Activated naive CD8-positive, alpha-beta T cell (primary cell): ENCODE data around the gene CILP2.

Source experiments
- H3K27ac Mint-ChIP-seq: one replicate; pipeline ENCODE4 v1.8.0; 2021; ENCODE audit warnings: mixed read lengths
- H3K27me3 Mint-ChIP-seq: one replicate; pipeline ENCODE4 v1.8.0; 2021; ENCODE audit warnings: mixed read lengths
- H3K36me3 Mint-ChIP-seq: one replicate; pipeline ENCODE4 v1.8.0; 2021; ENCODE audit warnings: mixed read lengths
- H3K4me1 Mint-ChIP-seq: one replicate; pipeline ENCODE4 v1.8.0; 2021; ENCODE audit warnings: low read depth, mixed read lengths
- H3K4me3 Mint-ChIP-seq: one replicate; pipeline ENCODE4 v1.8.0; 2021; ENCODE audit warnings: mild to moderate bottlenecking, mixed read lengths
- H3K9me3 Mint-ChIP-seq: one replicate; pipeline ENCODE4 v1.8.0; 2021; ENCODE audit warnings: low read depth, mixed read lengths

Gene CILP2

GRCh38 chr19:19532806-19533701 is 5.0 kb upstream of the CILP2 start:
- Mint-ChIP-seq H3K4me1 (peaks cover 19% of the 10 kb centered on the region), H3K27ac (no peak overlapping the region), H3K9me3 (no peaks in the 10 kb centered on the region), H3K27me3 (no peaks in the 10 kb centered on the region), H3K4me3 (no peak overlapping the region), H3K36me3 (no peaks in the 10 kb centered on the region)

- Mint-ChIP-seq H3K36me3 (no peaks in the 10 kb centered on the region), H3K4me1 (peaks cover 23% of the 10 kb centered on the region), H3K27me3 (no peaks in the 10 kb centered on the region), H3K4me3 (no peak overlapping the region), H3K27ac (no peak overlapping the region), H3K9me3 (no peaks in the 10 kb centered on the region)
Measured at GRCh38 chr19:19533841-19534240, 4.2 kb upstream of the CILP2 start.

- H3K36me3 Mint-ChIP-seq, result no peaks in the 10 kb centered on the region
- no peaks in the 10 kb centered on the region for H3K27me3 Mint-ChIP-seq
- H3K27ac Mint-ChIP-seq, result no peak overlapping the region
- no peak overlapping the region for H3K4me3 Mint-ChIP-seq
- peaks cover 27% of the 10 kb centered on the region for H3K4me1 Mint-ChIP-seq
- H3K9me3 Mint-ChIP-seq, result no peaks in the 10 kb centered on the region
Measured at GRCh38 chr19:19534556-19535265, 3.4 kb upstream of the CILP2 start.

- Mint-ChIP-seq H3K4me3 (no peak overlapping the region), H3K9me3 (no peaks in the 10 kb centered on the region), H3K36me3 (no peaks in the 10 kb centered on the region), H3K27ac (no peak overlapping the region), H3K27me3 (no peaks in the 10 kb centered on the region), H3K4me1 (peaks cover 27% of the 10 kb centered on the region)
Measured at GRCh38 chr19:19535311-19536191, 2.5 kb upstream of the CILP2 start.

- Mint-ChIP-seq H3K9me3 (no peaks in the 10 kb centered on the region), H3K36me3 (no peaks in the 10 kb centered on the region), H3K4me1 (peaks cover 34% of the 10 kb centered on the region), H3K27ac (no peak overlapping the region), H3K4me3 (peak overlapping the region; percentile 70), H3K27me3 (no peaks in the 10 kb centered on the region)
Measured at GRCh38 chr19:19537075-19538048, 703 bp upstream of the CILP2 start.

- H3K9me3 Mint-ChIP-seq, result no peaks in the 10 kb centered on the region
- peak overlapping the region; percentile 64 for H3K4me3 Mint-ChIP-seq
- no peaks in the 10 kb centered on the region for H3K27me3 Mint-ChIP-seq
- peaks cover 32% of the 10 kb centered on the region for H3K4me1 Mint-ChIP-seq
- no peaks in the 10 kb centered on the region for H3K36me3 Mint-ChIP-seq
- H3K27ac Mint-ChIP-seq, result no peak overlapping the region
Measured at GRCh38 chr19:19538785-19539166, 711 bp downstream of the CILP2 start.

GRCh38 chr19:19539698-19540063 is 1.6 kb downstream of the CILP2 start:
- Mint-ChIP-seq H3K36me3 (no peaks in the 10 kb centered on the region), H3K9me3 (no peaks in the 10 kb centered on the region), H3K27me3 (no peaks in the 10 kb centered on the region), H3K27ac (no peak overlapping the region), H3K4me1 (peaks cover 29% of the 10 kb centered on the region), H3K4me3 (no peak overlapping the region)

- peak overlapping the region; percentile 78 for H3K4me3 Mint-ChIP-seq
- H3K27ac Mint-ChIP-seq, result no peak overlapping the region
- no peaks in the 10 kb centered on the region for H3K9me3 Mint-ChIP-seq
- H3K36me3 Mint-ChIP-seq, result no peaks in the 10 kb centered on the region
- no peaks in the 10 kb centered on the region for H3K27me3 Mint-ChIP-seq
- H3K4me1 Mint-ChIP-seq, result peaks cover 29% of the 10 kb centered on the region
Measured at GRCh38 chr19:19540064-19540714, 2.1 kb downstream of the CILP2 start.

- Mint-ChIP-seq H3K4me3 (peak overlapping the region; percentile 78), H3K9me3 (no peaks in the 10 kb centered on the region), H3K27ac (no peak overlapping the region), H3K4me1 (peaks cover 29% of the 10 kb centered on the region), H3K36me3 (no peaks in the 10 kb centered on the region), H3K27me3 (no peaks in the 10 kb centered on the region)
Measured at GRCh38 chr19:19540715-19541515, 2.9 kb downstream of the CILP2 start.

- no peak overlapping the region for H3K27ac Mint-ChIP-seq
- H3K4me3 Mint-ChIP-seq, result peak overlapping the region; percentile 44
- no peaks in the 10 kb centered on the region for H3K9me3 Mint-ChIP-seq
- H3K27me3 Mint-ChIP-seq, result no peaks in the 10 kb centered on the region
- H3K36me3 Mint-ChIP-seq, result no peaks in the 10 kb centered on the region
- peaks cover 28% of the 10 kb centered on the region for H3K4me1 Mint-ChIP-seq
Measured at GRCh38 chr19:19541616-19542015, 3.6 kb downstream of the CILP2 start.

GRCh38 chr19:19542507-19542906 is 4.4 kb downstream of the CILP2 start:
- H3K4me1 Mint-ChIP-seq, result peaks cover 26% of the 10 kb centered on the region
- no peaks in the 10 kb centered on the region for H3K9me3 Mint-ChIP-seq
- H3K4me3 Mint-ChIP-seq, result no peak overlapping the region
- H3K36me3 Mint-ChIP-seq, result no peaks in the 10 kb centered on the region
- H3K27ac Mint-ChIP-seq, result no peak overlapping the region
- H3K27me3 Mint-ChIP-seq, result no peaks in the 10 kb centered on the region

- H3K27me3 Mint-ChIP-seq, result no peaks in the 10 kb centered on the region
- no peak overlapping the region for H3K27ac Mint-ChIP-seq
- no peak overlapping the region for H3K4me3 Mint-ChIP-seq
- no peaks in the 10 kb centered on the region for H3K36me3 Mint-ChIP-seq
- H3K4me1 Mint-ChIP-seq, result peaks cover 22% of the 10 kb centered on the region
- H3K9me3 Mint-ChIP-seq, result no peaks in the 10 kb centered on the region
Measured at GRCh38 chr19:19543101-19543500, 5.0 kb downstream of the CILP2 start.

GRCh38 chr19:19543640-19544039 is 5.6 kb downstream of the CILP2 start:
- H3K4me1 Mint-ChIP-seq, result peaks cover 20% of the 10 kb centered on the region
- no peak overlapping the region for H3K4me3 Mint-ChIP-seq
- H3K9me3 Mint-ChIP-seq, result no peaks in the 10 kb centered on the region
- H3K27ac Mint-ChIP-seq, result no peak overlapping the region
- no peaks in the 10 kb centered on the region for H3K36me3 Mint-ChIP-seq
- no peaks in the 10 kb centered on the region for H3K27me3 Mint-ChIP-seq
